ENCODE results near the gene FXYD2.
"Not testable (repeated sequence)": the region's sequence is repeated elsewhere in the genome, so short reads cannot be mapped to it uniquely, and the experiment has no call there.

Gene FXYD2

GRCh38 chr11:117870103-117870952 lies 45.8 kb upstream of the FXYD2 start:
- ChIA-PET POLR2A (interaction anchor here (1.3 kb wide), 1 partner anchor 9 kb away, joined by 4 read pairs; no protein-coding TSS in a partner anchor), CTCF (interaction anchor here (0.6 to 1.1 kb wide), 3 partner anchors 9 to 298 kb away, joined by 3 to 4 read pairs (median 4); no protein-coding TSS in a partner anchor)
- TF ChIP-seq TARDBP (IDR thresholded peaks at IDR 0.05) (no peak), L3MBTL2 (conservative IDR thresholded peaks at IDR 0.05) (no peak)
- DNase-seq (ENCODE audit: extremely low spot score), result no peak

GRCh38 chr11:117869604-117870003 lies 45.1 kb upstream of the FXYD2 start:
- POLR2A ChIA-PET, result no interaction called here
- TF ChIP-seq FOXM1 (IDR thresholded peaks at IDR 0.05; ENCODE audit: borderline replicate concordance) (no peak), LEF1 (IDR thresholded peaks at IDR 0.05; ENCODE audit: borderline replicate concordance) (no peak), BHLHE40 (IDR thresholded peaks at IDR 0.05; ENCODE audit: borderline replicate concordance) (no peak)
- no peak for DNase-seq (ENCODE audit: extremely low spot score)
- CTCF ChIA-PET, result no interaction called here

GRCh38 chr11:117868815-117869561 lies 44.4 kb upstream of the FXYD2 start:
- CTCF ChIA-PET, result no interaction called here
- no peak for DNase-seq (ENCODE audit: extremely low spot score)
- POLR2A ChIA-PET, result no interaction called here
- TF ChIP-seq FOXA1 (IDR thresholded peaks at IDR 0.05), result no peak
- no peak for TF ChIP-seq NFRKB (IDR thresholded peaks at IDR 0.05)
- TF ChIP-seq PKNOX1 (IDR thresholded peaks at IDR 0.05), result no peak
- no peak for TF ChIP-seq SUZ12 (IDR thresholded peaks at IDR 0.05)
- no peak for TF ChIP-seq ELF4 (IDR thresholded peaks at IDR 0.05)
- TF ChIP-seq SP1 (IDR thresholded peaks at IDR 0.05), result no peak
- TF ChIP-seq FOXK2 (IDR thresholded peaks at IDR 0.05), result no peak
- TF ChIP-seq TARDBP (IDR thresholded peaks at IDR 0.05), result no peak
- TF ChIP-seq ARNT (IDR thresholded peaks at IDR 0.05), result no peak

GRCh38 chr11:117868088-117868487 lies 43.5 kb upstream of the FXYD2 start:
- no peak for DNase-seq (ENCODE audit: extremely low spot score)
- TF ChIP-seq L3MBTL2 (conservative IDR thresholded peaks at IDR 0.05) (no peak), PKNOX1 (IDR thresholded peaks at IDR 0.05) (no peak), HDGF (IDR thresholded peaks at IDR 0.05; ENCODE audit: borderline replicate concordance) (no peak), BHLHE40 (IDR thresholded peaks at IDR 0.05; ENCODE audit: borderline replicate concordance) (no peak), ZNF384 (IDR thresholded peaks at IDR 0.05) (no peak), TARDBP (IDR thresholded peaks at IDR 0.05) (no peak), ARNT (IDR thresholded peaks at IDR 0.05) (no peak), NFRKB (IDR thresholded peaks at IDR 0.05) (no peak), SUZ12 (IDR thresholded peaks at IDR 0.05) (no peak), FOXM1 (IDR thresholded peaks at IDR 0.05; ENCODE audit: borderline replicate concordance) (no peak), LEF1 (IDR thresholded peaks at IDR 0.05; ENCODE audit: borderline replicate concordance) (no peak), ELF4 (IDR thresholded peaks at IDR 0.05) (no peak), SP1 (IDR thresholded peaks at IDR 0.05) (no peak), CTBP1 (IDR thresholded peaks at IDR 0.05; ENCODE audit: borderline replicate concordance) (no peak), FOXK2 (IDR thresholded peaks at IDR 0.05) (no peak), FOXA1 (IDR thresholded peaks at IDR 0.05) (no peak)
- CTCF ChIA-PET, result no interaction called here
- POLR2A ChIA-PET, result interaction anchor here (1.5 kb wide), 1 partner anchor 9 kb away, joined by 4 read pairs; the partner anchor contains the start of gene FXYD6

- CTCF ChIA-PET, result no interaction called here
These were observed 42.0 kb upstream of the FXYD2 start for GRCh38 chr11:117866526-117866925.

GRCh38 chr11:117865546-117865945 lies 41.0 kb upstream of the FXYD2 start:
- POLR2A ChIA-PET; DNase-seq (ENCODE audit: extremely low spot score): not testable (repeated sequence)
- CTCF ChIA-PET, result interaction anchor here (0.9 kb wide), 1 partner anchor 21 kb away, joined by 4 read pairs; no protein-coding TSS in a partner anchor

More at GRCh38 chr11:117866526-117866925, 42.0 kb upstream of the FXYD2 start:
- DNase-seq (ENCODE audit: extremely low spot score), result no peak
- POLR2A ChIA-PET, result interaction anchor here (1.5 kb wide), 1 partner anchor 11 kb away, joined by 4 read pairs; the partner anchor contains the start of gene FXYD6
- no peak for TF ChIP-seq BHLHE40 (IDR thresholded peaks at IDR 0.05; ENCODE audit: borderline replicate concordance)
- TF ChIP-seq FOXM1 (IDR thresholded peaks at IDR 0.05; ENCODE audit: borderline replicate concordance), result no peak
- no peak for TF ChIP-seq ARNT (IDR thresholded peaks at IDR 0.05)
- TF ChIP-seq CTBP1 (IDR thresholded peaks at IDR 0.05; ENCODE audit: borderline replicate concordance), result no peak

GRCh38 chr11:117863383-117863782 lies 38.8 kb upstream of the FXYD2 start:
- CTCF ChIA-PET, result no interaction called here
- TF ChIP-seq NFRKB (IDR thresholded peaks at IDR 0.05) (no peak), LEF1 (IDR thresholded peaks at IDR 0.05; ENCODE audit: borderline replicate concordance) (no peak), BHLHE40 (IDR thresholded peaks at IDR 0.05; ENCODE audit: borderline replicate concordance) (no peak), HDGF (IDR thresholded peaks at IDR 0.05; ENCODE audit: borderline replicate concordance) (no peak), TARDBP (IDR thresholded peaks at IDR 0.05) (no peak), PKNOX1 (IDR thresholded peaks at IDR 0.05) (no peak), SP1 (IDR thresholded peaks at IDR 0.05) (no peak), ARNT (IDR thresholded peaks at IDR 0.05) (no peak), ZNF384 (IDR thresholded peaks at IDR 0.05) (no peak), CTBP1 (IDR thresholded peaks at IDR 0.05; ENCODE audit: borderline replicate concordance) (no peak), FOXA1 (IDR thresholded peaks at IDR 0.05) (no peak), ELF4 (IDR thresholded peaks at IDR 0.05) (no peak)

More at GRCh38 chr11:117863383-117863782, 38.8 kb upstream of the FXYD2 start:
- DNase-seq (ENCODE audit: extremely low spot score), result no peak
- POLR2A ChIA-PET, result no interaction called here
